ENCODE results near the gene TLCD5. TPM values are rescaled to one million over a fixed set of nuclear protein-coding genes. Genes with fewer than 3 reads are reported as not detected.

The TLCD5 gene
- total RNA-seq, 4 donors from 2014 or later: 0.27 to 1.0 (median 0.70) TPM

- ATAC-seq: peak; percentile 36 to 47
Measured at GRCh38 chr11:120335556-120335907, 10.4 kb downstream of the TLCD5 start.

GRCh38 chr11:120335908-120336640 lies 11.0 kb downstream of the TLCD5 start, which contains the start of gene ARHGEF12:
Gene ARHGEF12 (plus strand): TSS chr11:120336413. CDS start chr11:120337244, 831 bp downstream.
- H3K27ac ChIP-seq: peak within 1 kb of the TSS; percentile 97 to 99 (median 98)
- ATAC-seq (peak; percentile 71 to 73), DNase-seq (peak; percentile 94 to 95)
- in situ Hi-C loops (cut with MboI; ENCODE audit: low sequenced_read_pairs in 4 of 4): loop anchor here in 2 of 4 donors (25.0 kb wide), 1 partner anchor 101 kb away; no protein-coding TSS in a partner anchor
- peak within 1 kb of the TSS; percentile 81 to 96 (median 90) for H3K4me3 ChIP-seq
- no peaks in the 10 kb centered on the region for H3K9me3 ChIP-seq
- H3K27me3 ChIP-seq: no peaks in the 10 kb centered on the region
- TF ChIP-seq CTCF (IDR thresholded peaks at IDR 0.05 in 4 of 5, conservative IDR thresholded peaks at IDR 0.05 in 1 of 5) (peak in 2 of 5 experiments; percentile 8 to 40), POLR2A (IDR thresholded peaks at IDR 0.05) (peak; percentile 95 to 97)
- H3K4me1 ChIP-seq: peaks cover 32 to 42% of the 10 kb centered on the region in 2 donors
- intact Hi-C loops (cut with DNase I; ENCODE audit: low total_unique reads): loop anchor here (1.0 to 2.0 kb wide), 3 partner anchors 57 to 96 kb away; no protein-coding TSS in a partner anchor
- H3K36me3 ChIP-seq: no peaks in the 10 kb centered on the region

More at GRCh38 chr11:120335556-120335907, 10.4 kb downstream of the TLCD5 start:
- in situ Hi-C loops (cut with MboI; ENCODE audit: low sequenced_read_pairs in 4 of 4): loop anchor here in 2 of 4 donors (25.0 kb wide), 1 partner anchor 102 kb away; no protein-coding TSS in a partner anchor
- intact Hi-C loops (cut with DNase I; ENCODE audit: low total_unique reads): loop anchor here (1.0 kb wide), 1 partner anchor 97 kb away; no protein-coding TSS in a partner anchor
- DNase-seq: peak in 1 of 2 donors; percentile 55
- Histone ChIP-seq H3K36me3 (no peaks in the 10 kb centered on the region), H3K27ac (peak overlapping the region; percentile 97 to 99 (median 98)), H3K9me3 (no peaks in the 10 kb centered on the region), H3K4me3 (peak overlapping the region; percentile 73 to 86 (median 79)), H3K27me3 (no peaks in the 10 kb centered on the region), H3K4me1 (peaks cover 26 to 40% of the 10 kb centered on the region in 2 donors)
- TF ChIP-seq CTCF (IDR thresholded peaks at IDR 0.05 in 4 of 5, conservative IDR thresholded peaks at IDR 0.05 in 1 of 5) (no peak), POLR2A (IDR thresholded peaks at IDR 0.05) (no peak)

GRCh38 chr11:120336641-120337354 lies 11.7 kb downstream of the TLCD5 start:
- H3K27me3 ChIP-seq: no peaks in the 10 kb centered on the region
- in situ Hi-C loops (cut with MboI; ENCODE audit: low sequenced_read_pairs in 4 of 4): loop anchor here in 2 of 4 donors (25.0 kb wide), 1 partner anchor 101 kb away; no protein-coding TSS in a partner anchor
- H3K4me3 ChIP-seq: peak overlapping the region; percentile 81 to 96 (median 90)
- intact Hi-C loops (cut with DNase I; ENCODE audit: low total_unique reads): loop anchor here (2.0 kb wide), 2 partner anchors 56 to 64 kb away; no protein-coding TSS in a partner anchor
- TF ChIP-seq POLR2A (IDR thresholded peaks at IDR 0.05): no peak
- TF ChIP-seq CTCF (IDR thresholded peaks at IDR 0.05 in 4 of 5, conservative IDR thresholded peaks at IDR 0.05 in 1 of 5): no peak
- H3K4me1 ChIP-seq: peaks cover 35 to 45% of the 10 kb centered on the region in 2 donors
- no peaks in the 10 kb centered on the region for H3K36me3 ChIP-seq
- DNase-seq (peak in 1 of 2 donors; percentile 49), ATAC-seq (peak; percentile 22 to 35)
- no peaks in the 10 kb centered on the region for H3K9me3 ChIP-seq
- peak overlapping the region; percentile 97 to 99 (median 98) for H3K27ac ChIP-seq

- H3K4me3 ChIP-seq: peak overlapping the region; percentile 81 to 96 (median 90)
- H3K36me3 ChIP-seq: no peaks in the 10 kb centered on the region
- ATAC-seq: no peak
- no peak for DNase-seq
- peak overlapping the region; percentile 97 to 99 (median 98) for H3K27ac ChIP-seq
- TF ChIP-seq POLR2A (IDR thresholded peaks at IDR 0.05) (no peak), CTCF (IDR thresholded peaks at IDR 0.05 in 4 of 5, conservative IDR thresholded peaks at IDR 0.05 in 1 of 5) (no peak)
- H3K4me1 ChIP-seq: peaks cover 40 to 48% of the 10 kb centered on the region in 2 donors
- in situ Hi-C loops (cut with MboI; ENCODE audit: low sequenced_read_pairs in 4 of 4): loop anchor here in 2 of 4 donors (25.0 kb wide), 1 partner anchor 100 kb away; no protein-coding TSS in a partner anchor
- H3K27me3 ChIP-seq: no peaks in the 10 kb centered on the region
- H3K9me3 ChIP-seq: no peaks in the 10 kb centered on the region
- intact Hi-C loops (cut with DNase I; ENCODE audit: low total_unique reads): loop anchor here (2.0 kb wide), 2 partner anchors 55 to 63 kb away; no protein-coding TSS in a partner anchor
Measured at GRCh38 chr11:120337355-120338106, 12.4 kb downstream of the TLCD5 start.
